GM12878 (cell line): ENCODE results near the gene MYO3B. TPM values are rescaled to one million over a fixed set of nuclear protein-coding genes. Genes with fewer than 3 reads are reported as not detected.

Experiments used
- ATAC-seq: fragments of 200-7000 bp; cut with Tn5 transposase; 3 replicates; pipeline ENCODE4 v1.9.1; 2020; ENCODE audit warnings: mild to moderate bottlenecking, moderate library complexity
- BruUV-seq: library from RNA; stranded (reverse); fragments of 400-500 nt; replicated peaks from 2 replicates; lab custom pipeline; 2021; lab: Mats Ljungman, UMichigan
- CTCF ChIA-PET: fragments of 300-600 bp; sonication (Branson Sonifier 250); formaldehyde crosslinking; extraction: SDS; loops from one replicate; lab custom pipeline; 2021; ENCODE audit warnings: inconsistent platforms; lab: Yijun Ruan, JAX
- POLR2A ChIA-PET: fragments of 350-600 bp; formaldehyde crosslinking; extraction: SDS; loops from one replicate; lab custom pipeline; 2021; ENCODE audit warnings: inconsistent platforms; lab: Charles Lee
- RAD21 ChIA-PET: fragments of 300-600 bp; sonication (Branson Sonifier 250); formaldehyde crosslinking; loops from one replicate; lab custom pipeline; 2023; ENCODE audit warnings: antibody characterized with exemption; ENCODE audit not compliant: unreplicated experiment; lab: Charles Lee
- SMC1A ChIA-PET: fragments of 300-600 bp; sonication (Branson Sonifier 250); formaldehyde crosslinking; loops from one replicate; lab custom pipeline; 2023; ENCODE audit not compliant: unreplicated experiment, uncharacterized antibody; lab: Charles Lee
- DNase-seq: peaks from one replicate; pipeline ENCODE4 v3.0.0-alpha.2; 2011; ENCODE audit warnings: low read depth, low spot score
- FAIRE-seq: peaks from 3 replicates; lab custom pipeline; 2011; peaks lifted over from hg19 to GRCh38; lab: Jason Lieb, UNC
- H2AFZ ChIP-seq: 2 replicates; pipeline ENCODE4 v1.6.0; 2011; ENCODE audit warnings: low read depth, low read length, control low read depth; ENCODE audit not compliant: control insufficient read depth
- H3K27ac ChIP-seq: 2 replicates; pipeline ENCODE4 v1.5.1; 2011; ENCODE audit warnings: control low read depth; ENCODE audit not compliant: control insufficient read depth, insufficient read depth
- H3K27me3 ChIP-seq, 2 experiments: replicated peaks in 1 of 2; 2 replicates each; pipeline versions ENCODE4 v1.6.0 to v1.6.1; 2011; ENCODE audit warnings: low read length in 1 of 2; ENCODE audit not compliant: control insufficient read depth in 2 of 2, insufficient read depth in 2 of 2
- H3K36me3 ChIP-seq, 2 experiments: 2 replicates each; pipeline ENCODE4 v1.5.1; 2011; ENCODE audit warnings: low read length in 1 of 2; ENCODE audit not compliant: control insufficient read depth in 2 of 2, insufficient read depth in 2 of 2
- H3K4me1 ChIP-seq: 2 replicates; pipeline ENCODE4 v1.6.1; 2011; ENCODE audit warnings: mild to moderate bottlenecking, low read length, moderate library complexity, mixed read lengths; ENCODE audit not compliant: control insufficient read depth, insufficient read depth
- H3K4me2 ChIP-seq: 2 replicates; pipeline ENCODE4 v1.6.0; 2011; ENCODE audit warnings: control low read depth; ENCODE audit not compliant: control insufficient read depth, insufficient read depth
- H3K4me3 ChIP-seq: fragments of 200-600 bp; sonication (generic); 2 replicates; pipeline ENCODE4 v1.5.1; 2016
- H3K79me2 ChIP-seq: 2 replicates; pipeline ENCODE4 v1.6.0; 2011; ENCODE audit warnings: low read length; ENCODE audit not compliant: control insufficient read depth, insufficient read depth
- H3K9ac ChIP-seq: 2 replicates; pipeline ENCODE4 v1.8.0; 2011; ENCODE audit warnings: low read length, control low read depth, mixed read lengths; ENCODE audit not compliant: control insufficient read depth, insufficient read depth
- H3K9me3 ChIP-seq: replicated peaks from 3 replicates; pipeline ENCODE4 v1.5.1; 2011; ENCODE audit warnings: mild to moderate bottlenecking, low read length; ENCODE audit not compliant: control insufficient read depth, insufficient read depth
- H4K20me1 ChIP-seq: 2 replicates; pipeline ENCODE4 v1.6.0; 2011; ENCODE audit not compliant: control insufficient read depth, insufficient read depth
- CHD2 ChIP-seq: IDR thresholded peaks from 2 replicates; pipeline ENCODE4 v1.6.1; 2011; ENCODE audit warnings: low read depth, low read length, improper control_type of control experiment, borderline replicate concordance
- DPF2 ChIP-seq: fragments of 450-650 bp; IDR thresholded peaks from 2 replicates; pipeline ENCODE4 v1.6.1; 2017; ENCODE audit warnings: mild to moderate bottlenecking
- IKZF1 ChIP-seq: fragments of 450-650 bp; conservative IDR thresholded peaks from 2 replicates; pipeline ENCODE4 v1.6.1; 2017; ENCODE audit warnings: antibody characterized with exemption, mild to moderate bottlenecking
- IKZF2 ChIP-seq, 2 experiments: fragments of 450-650 bp; IDR thresholded peaks; 2 replicates each; pipeline ENCODE4 v1.6.1; 2017; ENCODE audit warnings: mild to moderate bottlenecking in 2 of 2, moderate library complexity in 2 of 2
- IRF4 ChIP-seq: IDR thresholded peaks from 2 replicates; pipeline ENCODE4 v1.6.1; 2011; ENCODE audit warnings: low read depth, low read length
- MTA2 ChIP-seq: fragments of 450-650 bp; IDR thresholded peaks from 2 replicates; pipeline ENCODE4 v1.6.1; 2016; ENCODE audit warnings: low read depth, mild to moderate bottlenecking, moderate library complexity
- NFYA ChIP-seq: IDR thresholded peaks from 2 replicates; pipeline ENCODE4 v1.6.1; 2011; ENCODE audit warnings: low read depth, mild to moderate bottlenecking, low read length, improper control_type of control experiment, borderline replicate concordance
- PKNOX1 ChIP-seq: fragments of 450-650 bp; IDR thresholded peaks from 2 replicates; pipeline ENCODE4 v1.6.1; 2016; ENCODE audit warnings: mild to moderate bottlenecking
- POLR2AphosphoS2 ChIP-seq: IDR thresholded peaks from 2 replicates; pipeline ENCODE4 v1.6.1; 2011; ENCODE audit warnings: low read depth, mild to moderate bottlenecking, low read length, improper control_type of control experiment, moderate library complexity
- POU2F2 ChIP-seq: IDR thresholded peaks from 3 replicates; pipeline ENCODE4 v1.6.1; 2011; ENCODE audit warnings: low read depth, mild to moderate bottlenecking, low read length, borderline replicate concordance
- SPI1 ChIP-seq: IDR thresholded peaks from 2 replicates; pipeline ENCODE4 v1.6.1; 2011; ENCODE audit warnings: low read depth, mild to moderate bottlenecking, low read length, moderate library complexity, borderline replicate concordance; ENCODE audit not compliant: insufficient read depth
- TCF3 ChIP-seq: IDR thresholded peaks from 2 replicates; pipeline ENCODE4 v1.6.1; 2012; ENCODE audit warnings: low read depth, mild to moderate bottlenecking, low read length, borderline replicate concordance; ENCODE audit not compliant: insufficient read depth
- ZNF217 ChIP-seq: fragments of 450-650 bp; IDR thresholded peaks from 2 replicates; pipeline ENCODE4 v1.6.1; 2017; ENCODE audit warnings: antibody characterized with exemption, mild to moderate bottlenecking
- ZNF24 ChIP-seq: fragments of 450-650 bp; IDR thresholded peaks from 2 replicates; pipeline ENCODE4 v1.6.1; 2017; ENCODE audit warnings: antibody characterized with exemption, mild to moderate bottlenecking
- WGBS: methylation state at CpG from one replicate; pipeline ENCODE4 v1.1.6; 2016; ENCODE audit warnings: low lambda C conversion rate; ENCODE audit not compliant: insufficient replicate concordance, insufficient coverage; ENCODE audit errors: missing lambda C conversion rate; 5-methylcytosine and 5-hydroxymethylcytosine counted together
- in situ Hi-C: fragments of 300-500 bp; cut with MboI; formaldehyde crosslinking; loops from 9 replicates; pipeline ENCODE4 v1.14.3; 2018; ENCODE audit warnings: mixed read lengths
- intact Hi-C: fragments of 100-400 bp; cut with micrococcal nuclease; formaldehyde crosslinking; loops from one replicate; pipeline ENCODE4 v1.14.2; 2022; ENCODE audit not compliant: unreplicated experiment
- polyA plus RNA-seq, 11 experiments: library from polyadenylated mRNA; depleted of rRNA in 4 of 11; unstranded in 6 of 11; stranded (reverse) in 5 of 11; fragments of >200 nt; fragmentation: Nextera tagmentation in 4 of 11; fragmentation: Illumina TruSeq in 1 of 11; extraction: Ambion mirVana in 4 of 11; extraction: Trizol in 1 of 11; gene quantifications; 1 replicate in 1 of 11; 2 replicates in 10 of 11; pipeline versions ENCODE4 v1.2.1 to v1.2.3, GENCODE V29; 2011 to 2016; ENCODE audit warnings: inconsistent platforms in 2 of 11, missing spikeins in 2 of 11, low read depth in 1 of 11
- total RNA-seq, 4 experiments: library from RNA; depleted of rRNA in 3 of 4; stranded (reverse); fragments of >200 nt in 3 of 4; fragmentation: Illumina TruSeq in 1 of 4; extraction: Trizol in 1 of 4; gene quantifications; 2 replicates each; pipeline versions ENCODE4 v1.2.1 to v1.2.3, GENCODE V29; 2013 to 2021
- TF ChIP-seq, protein P1 (sequence below): IDR thresholded peaks from 2 replicates; pipeline ENCODE4 v1.6.1; 2011; ENCODE audit warnings: borderline replicate concordance, low read depth, mild to moderate bottlenecking, moderate library complexity, low read length; ENCODE audit not compliant: insufficient read depth, poor library complexity, severe bottlenecking
- TF ChIP-seq, protein P2 (sequence below): IDR thresholded peaks from 2 replicates; pipeline ENCODE4 v1.6.1; 2012; ENCODE audit warnings: low read depth, low read length, improper control_type of control experiment
- TF ChIP-seq, protein P3 (sequence below): fragments of 150-350 bp; IDR thresholded peaks from 2 replicates; pipeline ENCODE4 v1.6.1; 2014; ENCODE audit warnings: mild to moderate bottlenecking, low read depth, low read length
- TF ChIP-seq, protein P4 (sequence below): fragments of 450-650 bp; IDR thresholded peaks from 2 replicates; pipeline ENCODE4 v1.6.1; 2016; ENCODE audit warnings: mild to moderate bottlenecking

MYO3B gene
- total and polyA plus RNA-seq, 10 of the 15 experiments (the other 5 are each of a cell fraction or from before 2014, with no cell fraction given) = 1.1 to 7.1 (median 2.1) TPM

- ChIA-PET CTCF (interaction anchor here (0.7 to 4.8 kb wide), 10 partner anchors 9 to 222 kb away, joined by 3 to 36 read pairs (median 4); partner anchors contain the start of gene MYO3B), RAD21 (interaction anchor here (0.6 to 10.5 kb wide), 20 partner anchors 9 to 661 kb away, joined by 3 to 124 read pairs (median 4); partner anchors contain the start of genes GAD1 and MYO3B), POLR2A (interaction anchor here (0.6 to 10.7 kb wide), 5 partner anchors 9 to 1076 kb away, joined by 3 to 112 read pairs (median 5); partner anchors contain the start of gene MYO3B), SMC1A (interaction anchor here (0.5 to 15.9 kb wide), 21 partner anchors 8 to 223 kb away, joined by 3 to 291 read pairs (median 4); partner anchors contain the start of gene MYO3B)
- in situ Hi-C loops (no loop called here), intact Hi-C loops (loop anchor here (2.0 to 10.0 kb wide), 4 partner anchors 59 to 223 kb away; no protein-coding TSS in a partner anchor)
- no peak for ATAC-seq
- Histone ChIP-seq H3K79me2 (no peaks in the 10 kb centered on the region), H3K9ac (no peak overlapping the region), H3K4me1 (peaks cover 56% of the 10 kb centered on the region), H3K27ac (no peak overlapping the region), H3K9me3 (peaks cover 6% of the 10 kb centered on the region; the same call in 2 of the 3 replicates), H3K36me3 (no peaks in the 10 kb centered on the region), H3K4me3 (no peak overlapping the region), H4K20me1 (no peaks in the 10 kb centered on the region), H3K27me3 (no peaks in the 10 kb centered on the region), H2AFZ (no peak overlapping the region), H3K4me2 (peak overlapping the region; percentile 12; the same call in 1 of the 2 replicates)
- no peak for DNase-seq
- WGBS = 59% methylated on average over 7 of the region's 7 CpGs
- FAIRE-seq = no peak
- no TSS peak for BruUV-seq
- TF ChIP-seq IKZF1 (peak; percentile 8; the same call in 1 of the 2 replicates), SPI1 (no peak), ZNF217 (no peak), ZNF24 (no peak), PKNOX1 (peak; percentile 9; the same call in 1 of the 2 replicates), POLR2AphosphoS2 (no peak), MTA2 (0 out of 2 replicates have a peak, but pooled peaks have one; percentile 30), IKZF2 (IDR thresholded peaks at IDR 0.05) (peak in 1 of 2 experiments; percentile 8; a peak in 2 of 4 replicates), CHD2 (no peak), IRF4 (0 out of 2 replicates have a peak, but pooled peaks have one; percentile 2), POU2F2 (no peak), NFYA (no peak), DPF2 (peak; percentile 10; the same call in 1 of the 2 replicates), TCF3 (no peak)
- TF ChIP-seq, protein P1, sequence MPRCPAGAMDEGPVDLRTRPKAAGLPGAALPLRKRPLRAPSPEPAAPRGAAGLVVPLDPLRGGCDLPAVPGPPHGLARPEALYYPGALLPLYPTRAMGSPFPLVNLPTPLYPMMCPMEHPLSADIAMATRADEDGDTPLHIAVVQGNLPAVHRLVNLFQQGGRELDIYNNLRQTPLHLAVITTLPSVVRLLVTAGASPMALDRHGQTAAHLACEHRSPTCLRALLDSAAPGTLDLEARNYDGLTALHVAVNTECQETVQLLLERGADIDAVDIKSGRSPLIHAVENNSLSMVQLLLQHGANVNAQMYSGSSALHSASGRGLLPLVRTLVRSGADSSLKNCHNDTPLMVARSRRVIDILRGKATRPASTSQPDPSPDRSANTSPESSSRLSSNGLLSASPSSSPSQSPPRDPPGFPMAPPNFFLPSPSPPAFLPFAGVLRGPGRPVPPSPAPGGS = no peak
- TF ChIP-seq, protein P2, sequence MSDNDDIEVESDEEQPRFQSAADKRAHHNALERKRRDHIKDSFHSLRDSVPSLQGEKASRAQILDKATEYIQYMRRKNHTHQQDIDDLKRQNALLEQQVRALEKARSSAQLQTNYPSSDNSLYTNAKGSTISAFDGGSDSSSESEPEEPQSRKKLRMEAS = no peak
- TF ChIP-seq, protein P3, sequence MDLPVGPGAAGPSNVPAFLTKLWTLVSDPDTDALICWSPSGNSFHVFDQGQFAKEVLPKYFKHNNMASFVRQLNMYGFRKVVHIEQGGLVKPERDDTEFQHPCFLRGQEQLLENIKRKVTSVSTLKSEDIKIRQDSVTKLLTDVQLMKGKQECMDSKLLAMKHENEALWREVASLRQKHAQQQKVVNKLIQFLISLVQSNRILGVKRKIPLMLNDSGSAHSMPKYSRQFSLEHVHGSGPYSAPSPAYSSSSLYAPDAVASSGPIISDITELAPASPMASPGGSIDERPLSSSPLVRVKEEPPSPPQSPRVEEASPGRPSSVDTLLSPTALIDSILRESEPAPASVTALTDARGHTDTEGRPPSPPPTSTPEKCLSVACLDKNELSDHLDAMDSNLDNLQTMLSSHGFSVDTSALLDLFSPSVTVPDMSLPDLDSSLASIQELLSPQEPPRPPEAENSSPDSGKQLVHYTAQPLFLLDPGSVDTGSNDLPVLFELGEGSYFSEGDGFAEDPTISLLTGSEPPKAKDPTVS = no peak
- TF ChIP-seq, protein P4, sequence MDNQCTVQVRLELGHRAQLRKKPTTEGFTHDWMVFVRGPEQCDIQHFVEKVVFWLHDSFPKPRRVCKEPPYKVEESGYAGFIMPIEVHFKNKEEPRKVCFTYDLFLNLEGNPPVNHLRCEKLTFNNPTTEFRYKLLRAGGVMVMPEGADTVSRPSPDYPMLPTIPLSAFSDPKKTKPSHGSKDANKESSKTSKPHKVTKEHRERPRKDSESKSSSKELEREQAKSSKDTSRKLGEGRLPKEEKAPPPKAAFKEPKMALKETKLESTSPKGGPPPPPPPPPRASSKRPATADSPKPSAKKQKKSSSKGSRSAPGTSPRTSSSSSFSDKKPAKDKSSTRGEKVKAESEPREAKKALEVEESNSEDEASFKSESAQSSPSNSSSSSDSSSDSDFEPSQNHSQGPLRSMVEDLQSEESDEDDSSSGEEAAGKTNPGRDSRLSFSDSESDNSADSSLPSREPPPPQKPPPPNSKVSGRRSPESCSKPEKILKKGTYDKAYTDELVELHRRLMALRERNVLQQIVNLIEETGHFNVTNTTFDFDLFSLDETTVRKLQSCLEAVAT = no peak
These were observed 22.2 kb upstream of the MYO3B start for GRCh38 chr2:170155723-170156253.
